HG02981 (cell line): ENCODE results near the gene CAPN14.

Source experiments
- ATAC-seq: cut with Tn5 transposase; IDR thresholded peaks from one replicate; pipeline ENCODE4 v1.9.1; 2021; ENCODE audit warnings: mild to moderate bottlenecking, moderate library complexity; ENCODE audit not compliant: unreplicated experiment

The CAPN14 gene, protein sequence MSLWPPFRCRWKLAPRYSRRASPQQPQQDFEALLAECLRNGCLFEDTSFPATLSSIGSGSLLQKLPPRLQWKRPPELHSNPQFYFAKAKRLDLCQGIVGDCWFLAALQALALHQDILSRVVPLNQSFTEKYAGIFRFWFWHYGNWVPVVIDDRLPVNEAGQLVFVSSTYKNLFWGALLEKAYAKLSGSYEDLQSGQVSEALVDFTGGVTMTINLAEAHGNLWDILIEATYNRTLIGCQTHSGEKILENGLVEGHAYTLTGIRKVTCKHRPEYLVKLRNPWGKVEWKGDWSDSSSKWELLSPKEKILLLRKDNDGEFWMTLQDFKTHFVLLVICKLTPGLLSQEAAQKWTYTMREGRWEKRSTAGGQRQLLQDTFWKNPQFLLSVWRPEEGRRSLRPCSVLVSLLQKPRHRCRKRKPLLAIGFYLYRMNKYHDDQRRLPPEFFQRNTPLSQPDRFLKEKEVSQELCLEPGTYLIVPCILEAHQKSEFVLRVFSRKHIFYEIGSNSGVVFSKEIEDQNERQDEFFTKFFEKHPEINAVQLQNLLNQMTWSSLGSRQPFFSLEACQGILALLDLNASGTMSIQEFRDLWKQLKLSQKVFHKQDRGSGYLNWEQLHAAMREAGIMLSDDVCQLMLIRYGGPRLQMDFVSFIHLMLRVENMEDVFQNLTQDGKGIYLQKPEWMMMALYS

GRCh38 chr2:31217465-31218200, at the start of gene CAPN14:
CAPN14 (minus strand) TSS chr2:31217515; CDS start chr2:31205447, 12,068 bp downstream.
- no peak for ATAC-seq

- no peak for ATAC-seq
Measured at GRCh38 chr2:31266804-31267203, 49.5 kb upstream of the CAPN14 start.

DNA sequence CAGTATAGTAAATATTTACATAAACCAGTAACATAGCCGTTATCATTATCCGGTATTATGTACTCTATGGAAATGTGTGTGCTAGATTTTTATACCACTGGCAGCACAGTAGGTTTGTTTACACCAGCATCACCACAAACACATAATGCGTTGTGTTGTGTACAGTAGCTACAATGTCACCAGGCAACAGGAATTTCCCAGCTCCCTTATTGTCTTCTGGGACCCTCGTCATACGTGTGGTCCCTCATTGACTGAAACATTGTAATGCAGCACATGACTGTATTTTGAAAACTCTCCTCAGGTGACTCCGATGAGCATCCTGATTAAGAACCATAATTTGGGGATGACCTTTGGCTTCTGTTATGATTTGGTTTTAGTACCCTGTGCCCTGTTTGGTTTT, 47.9 kb upstream of the CAPN14 start:
- no peak for ATAC-seq

GRCh38 chr2:31263636-31264190, 46.4 kb upstream of the CAPN14 start:
- ATAC-seq: no peak

DNA sequence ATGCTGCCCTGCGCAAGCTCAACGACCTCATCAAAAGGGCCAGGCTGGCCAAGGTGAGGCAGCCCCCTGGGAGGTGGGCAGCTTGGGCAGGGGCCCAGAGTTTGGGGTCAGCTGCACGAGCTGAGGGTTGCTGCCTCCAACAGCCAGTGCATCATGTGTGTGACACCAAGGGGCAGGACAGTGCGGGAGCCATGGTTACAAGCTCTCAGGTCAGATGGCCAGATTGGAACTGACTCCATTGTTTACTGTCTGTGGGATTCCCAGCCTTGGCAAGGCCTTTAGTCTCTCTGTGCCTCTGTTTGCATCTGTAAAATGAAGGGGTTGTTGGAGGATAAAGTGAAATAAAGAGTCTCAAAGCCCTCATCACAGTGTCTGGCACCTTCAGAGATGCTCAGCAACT, 43.6 kb upstream of the CAPN14 start:
- no peak for ATAC-seq

GRCh38 chr2:31259075-31259474, 41.8 kb upstream of the CAPN14 start:
- ATAC-seq: no peak

DNA sequence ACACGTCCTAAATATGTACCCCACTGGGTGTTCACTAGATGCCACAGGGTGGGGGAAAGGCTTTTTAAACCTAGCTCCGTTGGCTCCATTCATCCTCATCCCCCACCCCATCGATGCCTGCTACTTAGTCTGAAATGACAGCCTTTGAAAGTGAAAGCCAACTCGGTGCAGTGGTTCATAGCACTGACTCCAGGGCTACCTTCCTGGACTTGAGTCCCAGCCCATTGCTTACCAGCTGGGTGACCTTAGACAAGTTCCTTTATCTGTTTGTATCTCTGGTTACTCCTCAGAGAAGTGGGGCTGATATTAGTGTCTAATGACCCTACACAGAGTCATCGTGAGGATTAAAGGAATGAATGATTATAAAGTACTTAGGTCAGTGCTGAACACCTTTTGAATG, 41.0 kb upstream of the CAPN14 start:
- peak; percentile 39 for ATAC-seq

GRCh38 chr2:31256611-31257382, 39.5 kb upstream of the CAPN14 start:
- peak; percentile 6 for ATAC-seq

- peak; percentile 60 for ATAC-seq
Measured at GRCh38 chr2:31255911-31256571, 38.7 kb upstream of the CAPN14 start.

DNA sequence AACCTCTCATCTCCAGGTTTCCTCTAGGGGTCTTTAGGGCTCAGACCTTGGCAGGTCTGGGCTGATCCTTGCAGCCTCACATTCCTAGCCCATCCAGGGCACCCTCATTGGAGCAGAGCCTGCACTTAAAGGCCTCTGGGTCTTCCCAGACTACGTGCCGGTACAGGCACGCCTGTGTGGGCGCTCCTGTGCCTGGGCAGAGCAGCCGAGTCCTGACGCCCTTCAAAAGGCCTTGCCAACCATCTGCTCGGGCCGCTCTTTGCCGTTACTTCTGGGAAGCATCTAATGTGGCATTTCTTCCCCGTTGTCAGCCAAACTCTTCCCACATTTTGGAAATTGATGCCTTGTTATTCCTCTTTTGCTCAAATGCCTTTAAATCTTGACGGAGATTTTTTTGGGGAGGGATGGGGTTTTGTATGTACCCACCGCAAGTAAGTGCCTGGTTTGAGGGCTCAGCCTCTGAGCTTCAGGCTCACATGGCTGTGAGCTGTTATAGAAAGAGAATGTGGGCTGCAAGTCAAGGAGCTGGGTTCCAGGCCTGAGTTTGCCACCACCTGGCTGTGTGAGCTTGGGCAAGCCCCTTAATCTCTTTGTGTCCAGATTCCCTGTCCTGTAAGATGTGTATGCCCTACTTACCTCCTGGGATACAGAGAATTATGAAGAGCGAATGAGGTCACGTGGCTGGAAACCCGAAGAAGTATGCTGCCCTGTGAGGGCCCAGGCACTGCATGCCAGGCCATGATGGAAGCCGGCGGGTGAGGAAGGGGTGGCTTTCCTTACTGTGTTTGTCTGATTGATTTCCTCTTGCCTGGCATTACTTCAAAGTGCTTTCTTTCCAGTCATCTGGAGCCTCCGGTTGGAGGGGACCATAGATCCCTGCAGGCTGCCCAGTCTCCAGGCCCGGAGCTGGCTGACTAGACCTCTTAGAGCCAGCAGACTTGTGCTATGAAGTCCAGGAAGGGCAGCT, 37.2 kb upstream of the CAPN14 start:
- ATAC-seq: no peak

GRCh38 chr2:31253356-31254131, 36.2 kb upstream of the CAPN14 start:
- no peak for ATAC-seq

DNA sequence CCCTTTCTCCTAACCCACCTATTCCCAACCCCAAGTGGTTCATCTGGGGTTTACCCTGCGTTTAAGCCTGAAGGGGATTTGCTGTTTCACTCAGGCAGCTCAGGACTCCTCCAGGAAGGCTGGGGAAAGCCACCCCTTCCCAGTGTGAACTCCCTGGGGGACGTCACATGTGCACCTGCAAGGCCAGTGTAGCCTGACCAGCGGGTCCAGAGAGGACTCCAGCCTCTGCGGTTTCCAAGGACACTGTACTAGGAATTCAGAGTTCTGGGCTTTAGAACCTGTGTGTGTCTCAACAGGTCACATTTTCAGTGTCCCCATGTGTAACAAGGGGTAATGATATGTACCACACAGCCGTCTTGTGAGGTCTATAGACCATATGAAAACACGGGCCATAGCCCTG, 34.5 kb upstream of the CAPN14 start:
- ATAC-seq: no peak

- ATAC-seq: no peak
Measured at GRCh38 chr2:31251018-31251417, 33.7 kb upstream of the CAPN14 start.

- no peak for ATAC-seq
Measured at GRCh38 chr2:31249009-31249690, 31.8 kb upstream of the CAPN14 start.

- no peak for ATAC-seq
Measured at GRCh38 chr2:31248139-31248538, 30.8 kb upstream of the CAPN14 start.

GRCh38 chr2:31247711-31248110, 30.4 kb upstream of the CAPN14 start:
- no peak for ATAC-seq

GRCh38 chr2:31246184-31246852, 29.0 kb upstream of the CAPN14 start:
- ATAC-seq: no peak
